Skeletal muscle tissue (tissue), 4 donors: ENCODE data around the gene ZNF107. TPM values are rescaled to one million over a fixed set of nuclear protein-coding genes. Genes with fewer than 3 reads are reported as not detected.
"Not testable (repeated sequence)": the region's sequence is repeated elsewhere in the genome, so short reads cannot be mapped to it uniquely, and the experiment has no call there.

Experiments used
- H3K27ac ChIP-seq: one replicate; pipeline ENCODE4 v1.7.0; 2013; ENCODE audit warnings: mild to moderate bottlenecking, low read depth, low read length, inconsistent platforms
- H3K27me3 ChIP-seq, 3 donors: one replicate each; pipeline ENCODE4 v1.7.0; 2013; ENCODE audit warnings: low read length in 3 of 3; ENCODE audit not compliant: control insufficient read depth in 3 of 3, insufficient read depth in 3 of 3
- H3K36me3 ChIP-seq, 3 donors: one replicate each; pipeline ENCODE4 v1.7.0; 2013; ENCODE audit warnings: low read length in 3 of 3; ENCODE audit not compliant: control insufficient read depth in 3 of 3, insufficient read depth in 3 of 3
- H3K4me1 ChIP-seq, 3 donors: one replicate each; pipeline ENCODE4 v1.7.0; 2013; ENCODE audit warnings: low read length in 3 of 3, mild to moderate bottlenecking in 3 of 3; ENCODE audit not compliant: control insufficient read depth in 3 of 3, insufficient read depth in 3 of 3
- H3K4me3 ChIP-seq, 3 donors: one replicate each; pipeline ENCODE4 v1.7.0; 2013; ENCODE audit warnings: low read length in 3 of 3
- H3K9ac ChIP-seq, 3 donors: one replicate each; pipeline ENCODE4 v1.7.0; 2013; ENCODE audit warnings: low read length in 3 of 3, mild to moderate bottlenecking in 3 of 3, moderate library complexity in 2 of 3, low read depth in 1 of 3
- H3K9me3 ChIP-seq, 3 donors: one replicate each; pipeline ENCODE4 v1.7.0; 2013; ENCODE audit warnings: low read length in 3 of 3; ENCODE audit not compliant: control insufficient read depth in 3 of 3
- total RNA-seq: library from RNA; depleted of rRNA; stranded (reverse); fragments of >200 nt; gene quantifications from one replicate; pipeline ENCODE4 v1.2.3, GENCODE V29; 2014
- donor health status: Osteomylitis.

The ZNF107 gene
- total RNA-seq, 1 donor from 2014 or later: 2.6 TPM

GRCh38 chr7:64717896-64718295, 52.0 kb downstream of the ZNF107 start:
- H3K9ac ChIP-seq, H3K27me3 ChIP-seq, H3K36me3 ChIP-seq, H3K4me1 ChIP-seq, H3K9me3 ChIP-seq, H3K4me3 ChIP-seq, H3K27ac ChIP-seq: not testable (repeated sequence)

DNA sequence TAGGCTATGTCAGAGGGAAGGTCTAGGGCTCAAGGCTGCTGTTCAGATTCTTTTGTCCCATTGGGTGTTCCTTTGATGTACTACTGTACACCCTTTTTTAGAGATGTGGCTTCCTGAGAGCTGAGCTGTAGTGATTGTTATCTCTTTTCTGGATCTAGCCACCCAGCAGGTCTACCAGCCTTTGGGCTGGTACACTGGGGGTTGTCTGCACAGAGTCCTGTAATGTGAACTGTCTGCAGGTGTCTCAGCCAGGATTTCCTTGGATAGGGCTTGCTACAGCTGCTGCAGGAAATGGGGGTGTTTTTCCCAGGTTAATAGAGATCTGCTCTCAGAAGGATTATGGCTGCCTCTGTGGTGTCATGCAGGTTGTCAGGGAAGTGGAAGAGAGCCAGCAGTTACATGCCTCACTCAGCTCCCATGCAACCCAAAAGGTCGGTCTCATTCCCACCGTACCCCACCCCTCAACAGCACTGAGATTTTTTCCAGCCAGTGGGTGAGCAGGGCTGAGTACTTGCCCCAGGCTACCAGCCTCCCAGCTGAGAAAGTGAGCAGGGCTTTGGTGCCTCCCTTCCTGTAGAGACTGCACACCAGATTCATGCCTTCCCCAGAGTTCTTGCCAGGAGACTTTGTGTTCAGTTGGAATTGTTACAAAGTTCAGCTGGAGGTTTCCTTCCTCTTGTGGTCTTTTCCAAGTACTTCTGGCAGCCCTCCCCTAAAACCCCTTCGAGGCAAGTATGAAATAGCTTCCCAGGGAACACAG, 63.3 kb downstream of the ZNF107 start:
- H3K4me3 ChIP-seq: no peak overlapping the region
- H3K27ac ChIP-seq: no peak overlapping the region
- no peaks in the 10 kb centered on the region for H3K27me3 ChIP-seq
- H3K9ac ChIP-seq: no peak overlapping the region
- H3K9me3 ChIP-seq: no peaks in the 10 kb centered on the region
- no peaks in the 10 kb centered on the region for H3K36me3 ChIP-seq
- no peaks in the 10 kb centered on the region for H3K4me1 ChIP-seq

- Histone ChIP-seq H3K4me3 (no peak overlapping the region), H3K36me3 (no peaks in the 10 kb centered on the region), H3K9ac (no peak overlapping the region), H3K9me3 (no peaks in the 10 kb centered on the region), H3K4me1 (no peaks in the 10 kb centered on the region), H3K27me3 (no peaks in the 10 kb centered on the region), H3K27ac (no peak overlapping the region)
Observed at GRCh38 chr7:64733550-64734240, 67.8 kb downstream of the ZNF107 start.

GRCh38 chr7:64736575-64736974, 70.6 kb downstream of the ZNF107 start:
- no peaks in the 10 kb centered on the region for H3K9me3 ChIP-seq
- no peaks in the 10 kb centered on the region for H3K4me1 ChIP-seq
- no peak overlapping the region for H3K4me3 ChIP-seq
- no peaks in the 10 kb centered on the region for H3K27me3 ChIP-seq
- H3K36me3 ChIP-seq: no peaks in the 10 kb centered on the region
- no peak overlapping the region for H3K27ac ChIP-seq
- H3K9ac ChIP-seq: no peak overlapping the region

GRCh38 chr7:64738403-64738802, 72.5 kb downstream of the ZNF107 start:
- H3K27me3 ChIP-seq, H3K9me3 ChIP-seq, H3K27ac ChIP-seq, H3K4me3 ChIP-seq, H3K4me1 ChIP-seq, H3K36me3 ChIP-seq, H3K9ac ChIP-seq: not testable (repeated sequence)

- H3K4me3 ChIP-seq, H3K27me3 ChIP-seq, H3K9me3 ChIP-seq, H3K36me3 ChIP-seq, H3K27ac ChIP-seq, H3K4me1 ChIP-seq, H3K9ac ChIP-seq: not testable (repeated sequence)
Observed at GRCh38 chr7:64738953-64739352, 73.0 kb downstream of the ZNF107 start.

DNA sequence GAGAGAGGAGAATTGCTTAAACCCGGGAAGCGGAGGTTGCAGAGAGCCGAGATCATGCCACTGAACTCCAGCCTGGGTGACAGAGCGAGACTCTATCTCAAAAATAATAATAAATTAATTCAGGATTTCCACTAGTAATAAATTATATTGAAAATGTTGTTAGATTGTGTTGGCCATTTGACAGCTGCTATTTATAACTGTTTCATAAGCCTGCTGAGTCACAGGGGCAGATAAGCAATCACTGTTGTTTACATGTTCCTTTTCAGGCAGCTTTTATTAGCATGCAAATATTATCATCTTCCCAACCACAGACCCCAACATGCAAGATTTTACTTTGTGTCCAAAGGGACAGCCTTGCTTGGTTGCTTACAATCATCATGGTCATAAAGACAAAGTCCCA, 78.7 kb downstream of the ZNF107 start:
- no peaks in the 10 kb centered on the region for H3K27me3 ChIP-seq
- H3K4me1 ChIP-seq: no peaks in the 10 kb centered on the region
- no peak overlapping the region for H3K27ac ChIP-seq
- H3K9ac ChIP-seq: no peak overlapping the region
- H3K4me3 ChIP-seq: no peak overlapping the region
- no peaks in the 10 kb centered on the region for H3K36me3 ChIP-seq
- H3K9me3 ChIP-seq: no peaks in the 10 kb centered on the region

DNA sequence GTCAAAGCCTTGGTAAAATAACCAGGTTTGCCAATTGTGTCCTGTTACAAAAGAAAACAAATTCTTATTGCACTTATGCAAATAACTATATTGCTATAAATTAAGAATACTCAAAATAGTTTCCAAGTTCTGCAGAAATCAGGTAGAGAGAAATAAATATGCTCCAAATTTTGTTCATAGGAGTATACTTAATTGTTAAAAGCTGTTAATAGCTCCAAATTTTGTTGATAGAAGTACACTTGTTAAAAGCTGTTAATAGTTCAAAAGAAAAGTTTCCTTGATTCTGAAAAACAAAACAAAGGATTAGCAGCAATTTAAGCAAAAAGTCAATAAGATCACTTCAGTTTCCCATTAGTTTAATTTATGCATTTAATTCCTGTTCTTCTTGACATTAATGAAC, 81.9 kb downstream of the ZNF107 start:
- no peaks in the 10 kb centered on the region for H3K4me1 ChIP-seq
- no peaks in the 10 kb centered on the region for H3K9me3 ChIP-seq
- H3K4me3 ChIP-seq: no peak overlapping the region
- no peaks in the 10 kb centered on the region for H3K27me3 ChIP-seq
- H3K9ac ChIP-seq: no peak overlapping the region
- H3K36me3 ChIP-seq: no peaks in the 10 kb centered on the region
- H3K27ac ChIP-seq: no peak overlapping the region

DNA sequence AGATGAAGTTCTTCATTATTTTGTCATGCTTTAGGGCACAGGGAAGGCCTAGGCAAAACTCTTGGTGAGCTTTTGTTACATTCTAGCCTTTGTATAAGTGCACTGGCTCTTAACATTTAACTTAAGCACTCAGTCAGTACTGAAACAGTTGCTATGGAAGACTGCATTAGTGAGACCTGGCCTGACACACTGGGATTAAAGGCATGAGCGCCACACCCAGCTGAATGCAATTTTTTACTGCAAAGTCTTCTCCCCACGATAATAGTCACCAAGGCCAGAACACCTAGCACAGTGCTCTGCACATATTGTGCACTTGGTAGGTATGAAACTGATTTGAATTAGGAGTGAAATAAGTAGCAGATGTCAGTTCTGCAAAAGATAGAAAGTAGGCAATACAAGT, 87.1 kb downstream of the ZNF107 start:
- no peaks in the 10 kb centered on the region for H3K27me3 ChIP-seq
- no peaks in the 10 kb centered on the region for H3K4me1 ChIP-seq
- H3K4me3 ChIP-seq: no peak overlapping the region
- no peak overlapping the region for H3K27ac ChIP-seq
- H3K36me3 ChIP-seq: no peaks in the 10 kb centered on the region
- no peak overlapping the region for H3K9ac ChIP-seq
- H3K9me3 ChIP-seq: no peaks in the 10 kb centered on the region

DNA sequence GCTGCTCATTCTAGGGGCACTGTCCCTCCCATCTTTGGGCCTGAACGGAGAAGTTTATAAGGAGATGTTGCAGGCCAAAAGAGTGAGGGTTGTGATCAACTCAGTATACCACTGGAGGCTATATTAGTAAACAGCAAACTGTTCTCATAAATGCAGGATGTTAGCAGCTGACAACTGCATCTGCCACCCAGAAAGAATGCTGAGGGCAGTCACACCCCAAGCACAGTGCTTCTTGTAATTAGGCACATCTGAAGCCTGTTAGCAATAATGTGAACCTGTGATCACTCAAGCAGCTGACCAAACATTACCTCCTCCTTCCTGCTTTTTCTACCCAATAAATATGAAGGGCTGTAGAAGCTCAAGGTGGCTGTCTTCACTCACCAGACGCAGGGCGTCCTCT, 89.9 kb downstream of the ZNF107 start:
- no peak overlapping the region for H3K4me3 ChIP-seq
- H3K27ac ChIP-seq: no peak overlapping the region
- no peaks in the 10 kb centered on the region for H3K27me3 ChIP-seq

More for the DNA sequence above, 89.9 kb downstream of the ZNF107 start:
- H3K9me3 ChIP-seq: no peaks in the 10 kb centered on the region
- H3K36me3 ChIP-seq: no peaks in the 10 kb centered on the region
- no peaks in the 10 kb centered on the region for H3K4me1 ChIP-seq
- no peak overlapping the region for H3K9ac ChIP-seq
